HEK293 (cell line): ENCODE results near the gene FHIT.

Experiments used
- HOXC10 ChIP-seq: sonication (generic); formaldehyde crosslinking; IDR thresholded peaks from 2 replicates; pipeline ENCODE4 v1.8.1; 2023; ENCODE audit warnings: mild to moderate bottlenecking, missing genetic modification reagents
- KLF16 ChIP-seq: fragments of 450-650 bp; formaldehyde crosslinking; IDR thresholded peaks from 2 replicates; pipeline ENCODE4 v1.5.1; 2017; ENCODE audit warnings: missing biosample characterization, missing genetic modification characterization
- MEIS1 ChIP-seq: sonication (generic); formaldehyde crosslinking; IDR thresholded peaks from 2 replicates; pipeline ENCODE4 v1.8.1; 2022; ENCODE audit warnings: missing genetic modification reagents, mild to moderate bottlenecking, borderline replicate concordance
- SP2 ChIP-seq: fragments of 450-650 bp; formaldehyde crosslinking; IDR thresholded peaks from 2 replicates; pipeline ENCODE4 v1.5.1; 2016; ENCODE audit warnings: missing biosample characterization, missing genetic modification characterization
- SP3 ChIP-seq: fragments of 450-650 bp; formaldehyde crosslinking; IDR thresholded peaks from 2 replicates; pipeline ENCODE4 v1.5.1; 2016; ENCODE audit warnings: missing biosample characterization, missing genetic modification characterization
- YY1 ChIP-seq: fragments of 450-650 bp; formaldehyde crosslinking; IDR thresholded peaks from 2 replicates; pipeline ENCODE4 v1.5.1; 2018; ENCODE audit warnings: missing biosample characterization, missing genetic modification characterization
- ZBTB21 ChIP-seq: fragments of 450-650 bp; formaldehyde crosslinking; IDR thresholded peaks from 2 replicates; pipeline ENCODE4 v1.5.1; 2017; ENCODE audit warnings: missing biosample characterization, missing genetic modification characterization
- ZNF138 ChIP-seq: fragments of 450-650 bp; formaldehyde crosslinking; IDR thresholded peaks from 2 replicates; pipeline ENCODE4 v1.5.1; 2016; ENCODE audit warnings: missing biosample characterization, missing genetic modification characterization, borderline replicate concordance
- ZNF274 ChIP-seq, 2 experiments: fragments of 200-500 bp in 1 of 2; fragments of 450-650 bp in 1 of 2; sonication (Bioruptor generic) in 1 of 2; formaldehyde crosslinking in 1 of 2; IDR thresholded peaks; 2 replicates each; pipeline versions ENCODE4 v1.5.1 to v1.6.1; 2014 to 2016; ENCODE audit warnings: borderline replicate concordance in 1 of 2, inconsistent platforms in 1 of 2, low read length in 1 of 2, missing biosample characterization in 1 of 2, missing genetic modification characterization in 1 of 2
- ZNF354C ChIP-seq: fragments of 450-650 bp; formaldehyde crosslinking; IDR thresholded peaks from 2 replicates; pipeline ENCODE4 v1.5.1; 2016; ENCODE audit warnings: missing biosample characterization, missing genetic modification characterization, low read depth, borderline replicate concordance
- ZNF561 ChIP-seq: fragments of 450-650 bp; IDR thresholded peaks from 2 replicates; pipeline ENCODE4 v1.5.1; 2018; ENCODE audit warnings: missing biosample characterization, missing genetic modification characterization, borderline replicate concordance
- ZNF785 ChIP-seq: fragments of 450-650 bp; formaldehyde crosslinking; IDR thresholded peaks from 2 replicates; pipeline ENCODE4 v1.5.1; 2016; ENCODE audit warnings: missing biosample characterization, missing genetic modification characterization
- TF ChIP-seq, protein P1 (sequence below): fragments of 450-650 bp; formaldehyde crosslinking; IDR thresholded peaks from 2 replicates; pipeline ENCODE4 v1.5.1; 2016; ENCODE audit warnings: missing biosample characterization, missing genetic modification characterization

DNA sequence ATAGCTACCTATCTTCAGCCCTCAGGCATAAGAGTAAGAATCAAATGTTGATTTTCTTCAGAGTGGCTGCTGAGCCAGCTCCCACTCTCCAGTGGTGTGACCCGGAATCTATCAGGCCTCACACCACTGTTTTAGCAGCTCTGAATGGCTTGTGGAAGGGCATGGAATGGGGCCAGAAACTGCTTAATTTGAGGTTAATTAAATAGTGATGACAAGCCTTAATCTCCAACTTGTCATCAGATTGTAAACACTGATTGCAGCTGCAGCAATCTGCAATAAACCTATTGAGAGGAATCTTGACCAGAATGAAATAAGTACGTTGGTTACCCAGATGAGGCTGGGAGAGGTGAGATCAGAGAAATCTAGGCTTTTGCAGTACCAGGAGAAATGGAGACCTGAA lies 317.4 kb downstream of the FHIT start:
- TF ChIP-seq HOXC10 (no peak), ZNF138 (tag by site-specific recombination) (no peak), SP2 (tag by site-specific recombination) (no peak), ZBTB21 (tag by site-specific recombination) (no peak), KLF16 (tag by site-specific recombination) (peak; percentile 47; the same call in 1 of the 2 replicates), SP3 (tag by site-specific recombination) (no peak), MEIS1 (CRISPR knock-in tag) (no peak), ZNF561 (no peak), ZNF274 (IDR thresholded peaks at IDR 0.05; ENCODE audit: low read length) (no peak), ZNF274 (tag by site-specific recombination; IDR thresholded peaks at IDR 0.05; ENCODE audit: borderline replicate concordance) (no peak), ZNF354C (tag by site-specific recombination) (no peak), ZNF785 (no peak), YY1 (no peak)
- TF ChIP-seq, protein P1, sequence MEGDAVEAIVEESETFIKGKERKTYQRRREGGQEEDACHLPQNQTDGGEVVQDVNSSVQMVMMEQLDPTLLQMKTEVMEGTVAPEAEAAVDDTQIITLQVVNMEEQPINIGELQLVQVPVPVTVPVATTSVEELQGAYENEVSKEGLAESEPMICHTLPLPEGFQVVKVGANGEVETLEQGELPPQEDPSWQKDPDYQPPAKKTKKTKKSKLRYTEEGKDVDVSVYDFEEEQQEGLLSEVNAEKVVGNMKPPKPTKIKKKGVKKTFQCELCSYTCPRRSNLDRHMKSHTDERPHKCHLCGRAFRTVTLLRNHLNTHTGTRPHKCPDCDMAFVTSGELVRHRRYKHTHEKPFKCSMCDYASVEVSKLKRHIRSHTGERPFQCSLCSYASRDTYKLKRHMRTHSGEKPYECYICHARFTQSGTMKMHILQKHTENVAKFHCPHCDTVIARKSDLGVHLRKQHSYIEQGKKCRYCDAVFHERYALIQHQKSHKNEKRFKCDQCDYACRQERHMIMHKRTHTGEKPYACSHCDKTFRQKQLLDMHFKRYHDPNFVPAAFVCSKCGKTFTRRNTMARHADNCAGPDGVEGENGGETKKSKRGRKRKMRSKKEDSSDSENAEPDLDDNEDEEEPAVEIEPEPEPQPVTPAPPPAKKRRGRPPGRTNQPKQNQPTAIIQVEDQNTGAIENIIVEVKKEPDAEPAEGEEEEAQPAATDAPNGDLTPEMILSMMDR: no peak
